H9 (cell line): ENCODE results near the gene UMOD. TPM values are rescaled to one million over a fixed set of nuclear protein-coding genes. Genes with fewer than 3 reads are reported as not detected.

Experiments used
- DNase-seq: peaks from one replicate; pipeline ENCODE4 v3.0.0-alpha.2; 2017
- H2AFZ ChIP-seq: one replicate; pipeline ENCODE4 v1.6.1; 2013; ENCODE audit warnings: mild to moderate bottlenecking, low read length, control low read depth, moderate library complexity
- H2AK5ac ChIP-seq: 2 replicates; pipeline ENCODE4 v1.6.1; 2013; ENCODE audit warnings: low read length, control low read depth, mixed read lengths; ENCODE audit not compliant: insufficient read length
- H2BK120ac ChIP-seq: one replicate; pipeline ENCODE4 v1.6.1; 2013; ENCODE audit warnings: low read depth, mild to moderate bottlenecking, low read length, control low read depth, inconsistent platforms; ENCODE audit not compliant: poor library complexity, severe bottlenecking
- H2BK12ac ChIP-seq: 2 replicates; pipeline ENCODE4 v1.6.1; 2013; ENCODE audit warnings: low read length, control low read depth, mixed read lengths, low read depth; ENCODE audit not compliant: insufficient read length
- H2BK15ac ChIP-seq: 2 replicates; pipeline ENCODE4 v1.6.1; 2013; ENCODE audit warnings: low read depth, low read length, control low read depth
- H2BK20ac ChIP-seq: one replicate; pipeline ENCODE4 v1.6.1; 2013; ENCODE audit warnings: low read depth, mild to moderate bottlenecking, low read length, control low read depth, inconsistent platforms; ENCODE audit not compliant: poor library complexity, severe bottlenecking
- H2BK5ac ChIP-seq: 2 replicates; pipeline ENCODE4 v1.6.1; 2013; ENCODE audit warnings: low read length, control low read depth, mixed read lengths; ENCODE audit not compliant: insufficient read length
- H3K14ac ChIP-seq: 2 replicates; pipeline ENCODE4 v1.6.1; 2013; ENCODE audit warnings: low read length, control low read depth; ENCODE audit not compliant: insufficient read depth
- H3K18ac ChIP-seq: 2 replicates; pipeline ENCODE4 v1.6.1; 2013; ENCODE audit warnings: low read depth, mild to moderate bottlenecking, mixed read lengths, low read length, control low read depth; ENCODE audit not compliant: insufficient read length
- H3K23ac ChIP-seq: 2 replicates; pipeline ENCODE4 v1.6.1; 2013; ENCODE audit warnings: low read length, control low read depth, mixed read lengths, low read depth; ENCODE audit not compliant: insufficient read length
- H3K23me2 ChIP-seq: 2 replicates; pipeline ENCODE4 v1.6.1; 2013; ENCODE audit warnings: low read depth, mild to moderate bottlenecking, mixed read lengths, low read length, control low read depth; ENCODE audit not compliant: insufficient read length, poor library complexity, severe bottlenecking
- H3K27ac ChIP-seq: 2 replicates; pipeline ENCODE4 v1.5.1; 2013; ENCODE audit warnings: low read length, control low read depth, mixed read lengths, low read depth; ENCODE audit not compliant: insufficient read length
- H3K27me3 ChIP-seq: 2 replicates; pipeline ENCODE4 v1.6.1; 2013; ENCODE audit warnings: low read length, control low read depth, inconsistent platforms; ENCODE audit not compliant: insufficient read depth
- H3K4ac ChIP-seq: 2 replicates; pipeline ENCODE4 v1.6.1; 2013; ENCODE audit warnings: low read depth, mild to moderate bottlenecking, control low read depth, inconsistent platforms, low read length, moderate library complexity
- H3K4me1 ChIP-seq: 2 replicates; pipeline ENCODE4 v1.6.1; 2013; ENCODE audit warnings: low read length, control low read depth, inconsistent platforms; ENCODE audit not compliant: insufficient read depth
- H3K4me2 ChIP-seq: 2 replicates; pipeline ENCODE4 v1.6.1; 2013; ENCODE audit warnings: low read length, control low read depth, mixed read lengths; ENCODE audit not compliant: insufficient read length, insufficient read depth
- H3K56ac ChIP-seq: 2 replicates; pipeline ENCODE4 v1.6.1; 2013; ENCODE audit warnings: low read depth, mild to moderate bottlenecking, mixed read lengths, low read length, control low read depth; ENCODE audit not compliant: insufficient read length
- H3K79me1 ChIP-seq: 2 replicates; pipeline ENCODE4 v1.6.1; 2013; ENCODE audit warnings: low read depth, mild to moderate bottlenecking, moderate library complexity, low read length, control low read depth, inconsistent platforms; ENCODE audit not compliant: insufficient read depth, poor library complexity, severe bottlenecking
- H3K79me2 ChIP-seq: 2 replicates; pipeline ENCODE4 v1.6.1; 2013; ENCODE audit warnings: low read length, control low read depth, inconsistent platforms; ENCODE audit not compliant: insufficient read depth
- H3K9ac ChIP-seq: 2 replicates; pipeline ENCODE4 v1.6.1; 2013; ENCODE audit warnings: low read length, control low read depth, mixed read lengths; ENCODE audit not compliant: insufficient read length; ENCODE audit errors: extremely low read depth
- H3K9me3 ChIP-seq: one replicate; pipeline ENCODE4 v1.6.1; 2013; ENCODE audit warnings: low read depth, low read length, inconsistent platforms; ENCODE audit not compliant: control insufficient read depth
- H3T11ph ChIP-seq: one replicate; pipeline ENCODE4 v1.6.1; 2013; ENCODE audit warnings: mild to moderate bottlenecking, low read length, control low read depth, inconsistent platforms
- H4K20me1 ChIP-seq: one replicate; pipeline ENCODE4 v1.6.1; 2013; ENCODE audit not compliant: control insufficient read depth, insufficient read length, insufficient read depth
- H4K5ac ChIP-seq: 2 replicates; pipeline ENCODE4 v1.6.1; 2013; ENCODE audit warnings: low read depth, mild to moderate bottlenecking, mixed read lengths, low read length, control low read depth; ENCODE audit not compliant: insufficient read length
- H4K8ac ChIP-seq: replicated peaks from 2 replicates; pipeline ENCODE4 v1.6.1; 2013; ENCODE audit warnings: low read length, control low read depth, mixed read lengths, low read depth; ENCODE audit not compliant: insufficient read length
- H4K91ac ChIP-seq: 2 replicates; pipeline ENCODE4 v1.6.1; 2013; ENCODE audit warnings: low read depth, mild to moderate bottlenecking, moderate library complexity, mixed read lengths, low read length, control low read depth; ENCODE audit not compliant: insufficient read length
- H3K27ac Mint-ChIP-seq, 3 experiments: 2 replicates in 2 of 3; 3 replicates in 1 of 3; pipeline ENCODE4 v1.8.0; 2020 to 2021; ENCODE audit warnings: mixed read lengths in 3 of 3, mild to moderate bottlenecking in 1 of 3, moderate library complexity in 1 of 3
- H3K27me3 Mint-ChIP-seq: 2 replicates; pipeline ENCODE4 v1.8.0; 2021; ENCODE audit warnings: low read depth, mild to moderate bottlenecking, moderate library complexity, mixed read lengths
- H3K36me3 Mint-ChIP-seq, 3 experiments: 2 replicates in 2 of 3; 3 replicates in 1 of 3; pipeline ENCODE4 v1.8.0; 2020 to 2021; ENCODE audit warnings: low read depth in 3 of 3, mixed read lengths in 3 of 3; ENCODE audit not compliant: insufficient read depth in 1 of 3
- H3K4me1 Mint-ChIP-seq, 2 experiments: 2 replicates each; pipeline ENCODE4 v1.8.0; 2020; ENCODE audit warnings: mixed read lengths in 2 of 2
- H3K4me3 Mint-ChIP-seq, 2 experiments: 2 replicates in 1 of 2; 3 replicates in 1 of 2; pipeline ENCODE4 v1.8.0; 2020 to 2021; ENCODE audit warnings: mild to moderate bottlenecking in 2 of 2, mixed read lengths in 2 of 2, moderate library complexity in 1 of 2
- H3K9me3 Mint-ChIP-seq, 2 experiments: 2 replicates in 1 of 2; 3 replicates in 1 of 2; pipeline ENCODE4 v1.8.0; 2020; ENCODE audit warnings: mild to moderate bottlenecking in 2 of 2, mixed read lengths in 2 of 2, moderate library complexity in 1 of 2
- WGBS: extraction: QIAGEN DNeasy Blood & Tissue Kit; methylation state at CpG from one replicate; pipeline ENCODE4 v1.1.7; 2013; ENCODE audit warnings: missing lambda C conversion rate, low lambda C conversion rate, mixed read lengths; ENCODE audit not compliant: insufficient read length; ENCODE audit errors: extremely low coverage; 5-methylcytosine and 5-hydroxymethylcytosine counted together
- total RNA-seq: library from RNA; stranded (reverse); gene quantifications from 2 replicates; pipeline ENCODE4 v1.2.1, GENCODE V29; 2021
- TF ChIP-seq, protein P1 (sequence below): fragments of 200-600 bp; sonication (generic); conservative IDR thresholded peaks from 3 replicates; pipeline ENCODE4 v1.8.0; 2021; ENCODE audit warnings: antibody characterized with exemption, mild to moderate bottlenecking

Gene UMOD
- total RNA-seq, 1 experiment from 2014 or later: not detected

DNA sequence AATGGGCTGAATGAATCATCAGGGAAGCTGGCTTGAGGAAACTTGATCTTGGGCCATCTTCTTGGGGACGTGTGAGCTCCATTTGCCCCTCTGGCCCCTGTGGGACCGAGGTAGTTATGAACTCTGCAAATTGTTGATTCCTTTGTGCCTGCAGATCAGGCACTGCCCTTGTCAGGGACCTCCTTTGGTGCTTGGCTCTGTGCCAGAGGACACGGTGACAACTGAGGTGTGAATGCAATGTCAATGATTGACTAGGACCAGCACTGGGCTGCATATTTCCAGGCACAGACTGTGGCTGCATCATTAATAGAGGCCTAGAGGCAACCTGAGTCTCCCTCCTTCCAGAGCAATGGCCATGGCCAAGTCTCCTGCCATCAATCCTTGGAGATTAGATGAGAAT is 28.3 kb upstream of the UMOD start:
- H3K18ac ChIP-seq: no peak overlapping the region
- H3K27me3 ChIP-seq: no peaks in the 10 kb centered on the region
- no peak overlapping the region for H2BK20ac ChIP-seq
- peaks cover under 1% of the 10 kb centered on the region for H3K23me2 ChIP-seq
- H2AK5ac ChIP-seq: no peak overlapping the region
- no peak overlapping the region for H3T11ph ChIP-seq
- no peak overlapping the region for H2AFZ ChIP-seq
- H3K4ac ChIP-seq: no peak overlapping the region
- no peak overlapping the region for H4K91ac ChIP-seq
- no peak overlapping the region for H4K8ac ChIP-seq
- H3K27ac Mint-ChIP-seq: no peak overlapping the region
- no peaks in the 10 kb centered on the region for H3K4me1 ChIP-seq
- no peak overlapping the region for H3K4me2 ChIP-seq
- no peak overlapping the region for H2BK12ac ChIP-seq
- H3K79me1 ChIP-seq: no peaks in the 10 kb centered on the region
- WGBS: no CpG with 5 or more reads among the region's 3 CpGs
- no peak overlapping the region for H3K23ac ChIP-seq
- H3K27ac ChIP-seq: no peak overlapping the region
- peaks cover 17% of the 10 kb centered on the region for H3K27me3 Mint-ChIP-seq
- H3K79me2 ChIP-seq: no peaks in the 10 kb centered on the region
- no peak overlapping the region for H2BK15ac ChIP-seq
- no peak overlapping the region for H3K56ac ChIP-seq
- DNase-seq: no peak
- no peaks in the 10 kb centered on the region for H4K20me1 ChIP-seq
- no peak overlapping the region for H3K4me3 Mint-ChIP-seq
- H3K14ac ChIP-seq: no peak overlapping the region
- H4K5ac ChIP-seq: no peak overlapping the region
- H3K36me3 Mint-ChIP-seq: no peaks in the 10 kb centered on the region
- no peak overlapping the region for H2BK5ac ChIP-seq
- no peak overlapping the region for H2BK120ac ChIP-seq
- H3K4me1 Mint-ChIP-seq: peaks cover 0 to 5% of the 10 kb centered on the region in 2 experiments; a peak in 3 of 4 replicates
- TF ChIP-seq, protein P1, sequence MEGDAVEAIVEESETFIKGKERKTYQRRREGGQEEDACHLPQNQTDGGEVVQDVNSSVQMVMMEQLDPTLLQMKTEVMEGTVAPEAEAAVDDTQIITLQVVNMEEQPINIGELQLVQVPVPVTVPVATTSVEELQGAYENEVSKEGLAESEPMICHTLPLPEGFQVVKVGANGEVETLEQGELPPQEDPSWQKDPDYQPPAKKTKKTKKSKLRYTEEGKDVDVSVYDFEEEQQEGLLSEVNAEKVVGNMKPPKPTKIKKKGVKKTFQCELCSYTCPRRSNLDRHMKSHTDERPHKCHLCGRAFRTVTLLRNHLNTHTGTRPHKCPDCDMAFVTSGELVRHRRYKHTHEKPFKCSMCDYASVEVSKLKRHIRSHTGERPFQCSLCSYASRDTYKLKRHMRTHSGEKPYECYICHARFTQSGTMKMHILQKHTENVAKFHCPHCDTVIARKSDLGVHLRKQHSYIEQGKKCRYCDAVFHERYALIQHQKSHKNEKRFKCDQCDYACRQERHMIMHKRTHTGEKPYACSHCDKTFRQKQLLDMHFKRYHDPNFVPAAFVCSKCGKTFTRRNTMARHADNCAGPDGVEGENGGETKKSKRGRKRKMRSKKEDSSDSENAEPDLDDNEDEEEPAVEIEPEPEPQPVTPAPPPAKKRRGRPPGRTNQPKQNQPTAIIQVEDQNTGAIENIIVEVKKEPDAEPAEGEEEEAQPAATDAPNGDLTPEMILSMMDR: no peak
- no peaks in the 10 kb centered on the region for H3K9me3 ChIP-seq
- no peaks in the 10 kb centered on the region for H3K9me3 Mint-ChIP-seq
- H3K9ac ChIP-seq: no peak overlapping the region
